WERI-Rb-1 (cell line): Measurements from ENCODE around the gene CTXND1.

Experiments
- DNase-seq: peaks from one replicate; pipeline ENCODE4 v3.0.0-alpha.2; 2020
- H3K27ac ChIP-seq: fragments of 250-450 bp; sonication (Bioruptor Pico); 2 replicates; pipeline ENCODE4 v1.5.1; 2020; ENCODE audit warnings: mild to moderate bottlenecking, moderate library complexity
- H3K27me3 ChIP-seq: fragments of 250-450 bp; sonication (Bioruptor Pico); 2 replicates; pipeline ENCODE4 v1.5.1; 2021; ENCODE audit warnings: mild to moderate bottlenecking, low read depth, moderate library complexity; ENCODE audit not compliant: insufficient read depth, severe bottlenecking
- H3K36me3 ChIP-seq: fragments of 250-450 bp; sonication (Bioruptor Pico); 2 replicates; pipeline ENCODE4 v1.5.1; 2020; ENCODE audit warnings: mild to moderate bottlenecking, moderate library complexity
- H3K4me3 ChIP-seq: 2 replicates; pipeline ENCODE4 v1.5.1; 2011; ENCODE audit warnings: low read depth, mild to moderate bottlenecking, control low read depth, low read length
- H3K9me3 ChIP-seq: fragments of 250-450 bp; sonication (Bioruptor Pico); 2 replicates; pipeline ENCODE4 v1.5.1; 2021; ENCODE audit warnings: mild to moderate bottlenecking, moderate library complexity; ENCODE audit not compliant: severe bottlenecking
- CTCF ChIP-seq: IDR thresholded peaks from 2 replicates; pipeline ENCODE4 v1.5.1; 2011; ENCODE audit warnings: low read depth, mild to moderate bottlenecking, control low read depth, inconsistent platforms, low read length

The CTXND1 gene

GRCh38 chr15:80231371-80231770 lies 20.6 kb downstream of the CTXND1 start:
- no peak overlapping the region for H3K4me3 ChIP-seq
- TF ChIP-seq CTCF: no peak
- no peaks in the 10 kb centered on the region for H3K36me3 ChIP-seq
- H3K9me3 ChIP-seq: no peaks in the 10 kb centered on the region
- DNase-seq: no peak
- no peak overlapping the region for H3K27ac ChIP-seq
- H3K27me3 ChIP-seq: no peaks in the 10 kb centered on the region

- DNase-seq: no peak
- H3K27ac ChIP-seq: no peak overlapping the region
- no peak overlapping the region for H3K4me3 ChIP-seq
- no peaks in the 10 kb centered on the region for H3K27me3 ChIP-seq
- TF ChIP-seq CTCF: no peak
- H3K36me3 ChIP-seq: no peaks in the 10 kb centered on the region
- H3K9me3 ChIP-seq: no peaks in the 10 kb centered on the region
These were observed 22.9 kb downstream of the CTXND1 start for GRCh38 chr15:80228959-80229610.

- Histone ChIP-seq H3K27ac (no peak overlapping the region), H3K27me3 (no peaks in the 10 kb centered on the region), H3K36me3 (no peaks in the 10 kb centered on the region), H3K9me3 (no peaks in the 10 kb centered on the region), H3K4me3 (no peak overlapping the region)
- TF ChIP-seq CTCF: no peak
- no peak for DNase-seq
These were observed 32.1 kb downstream of the CTXND1 start for GRCh38 chr15:80219955-80220354.

GRCh38 chr15:80217327-80217900 lies 34.6 kb downstream of the CTXND1 start:
- Histone ChIP-seq H3K4me3 (no peak overlapping the region), H3K27ac (no peak overlapping the region), H3K27me3 (no peaks in the 10 kb centered on the region), H3K36me3 (no peaks in the 10 kb centered on the region), H3K9me3 (no peaks in the 10 kb centered on the region)
- no peak for DNase-seq
- TF ChIP-seq CTCF: no peak

GRCh38 chr15:80216911-80217310 lies 35.1 kb downstream of the CTXND1 start:
- H3K36me3 ChIP-seq: no peaks in the 10 kb centered on the region
- no peak for TF ChIP-seq CTCF
- H3K27ac ChIP-seq: no peak overlapping the region
- no peak overlapping the region for H3K4me3 ChIP-seq
- no peaks in the 10 kb centered on the region for H3K27me3 ChIP-seq
- H3K9me3 ChIP-seq: no peaks in the 10 kb centered on the region
- no peak for DNase-seq

- DNase-seq: no peak
These were observed 35.9 kb downstream of the CTXND1 start for GRCh38 chr15:80216141-80216540.

More at GRCh38 chr15:80216141-80216540, 35.9 kb downstream of the CTXND1 start:
- no peak for TF ChIP-seq CTCF
- no peak overlapping the region for H3K27ac ChIP-seq
- H3K9me3 ChIP-seq: no peaks in the 10 kb centered on the region
- H3K4me3 ChIP-seq: no peak overlapping the region
- H3K36me3 ChIP-seq: no peaks in the 10 kb centered on the region
- no peaks in the 10 kb centered on the region for H3K27me3 ChIP-seq
